Measurements from ENCODE around the gene ECPAS. TPM values are rescaled to one million over a fixed set of nuclear protein-coding genes. Genes with fewer than 3 reads are reported as not detected.
"Not testable (repeated sequence)": the region's sequence is repeated elsewhere in the genome, so short reads cannot be mapped to it uniquely, and the experiment has no call there.

The ECPAS gene
- total RNA-seq, 1 donor from 2014 or later = 140 TPM

DNA sequence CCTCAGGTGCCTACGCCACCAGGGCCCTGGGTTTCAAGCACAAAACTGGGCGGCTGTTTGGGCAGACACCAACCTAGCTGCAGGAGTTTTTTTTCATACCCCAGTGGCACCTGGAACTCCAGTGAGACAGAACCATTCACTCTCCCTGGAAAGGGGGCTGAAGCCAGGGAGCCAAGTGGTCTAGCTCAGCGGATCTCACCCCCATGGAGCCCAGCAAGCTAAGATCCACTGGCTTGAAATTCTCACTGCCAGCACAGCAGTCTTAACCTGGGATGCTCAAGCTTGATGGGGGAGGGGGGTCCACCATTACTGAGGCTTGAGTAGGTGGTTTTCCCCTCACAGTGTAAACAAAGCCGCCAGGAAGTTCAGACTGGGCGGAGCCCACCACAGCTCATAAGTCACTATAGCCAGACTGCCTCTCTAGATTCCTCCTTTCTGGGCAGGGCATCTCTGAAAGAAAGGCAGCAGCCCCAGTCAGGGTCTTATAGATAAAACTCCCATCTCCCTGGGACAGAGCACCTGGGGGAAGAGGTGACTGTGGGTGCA, 149.8 kb downstream of the ECPAS start:
- DNase-seq = not testable (repeated sequence)

DNA sequence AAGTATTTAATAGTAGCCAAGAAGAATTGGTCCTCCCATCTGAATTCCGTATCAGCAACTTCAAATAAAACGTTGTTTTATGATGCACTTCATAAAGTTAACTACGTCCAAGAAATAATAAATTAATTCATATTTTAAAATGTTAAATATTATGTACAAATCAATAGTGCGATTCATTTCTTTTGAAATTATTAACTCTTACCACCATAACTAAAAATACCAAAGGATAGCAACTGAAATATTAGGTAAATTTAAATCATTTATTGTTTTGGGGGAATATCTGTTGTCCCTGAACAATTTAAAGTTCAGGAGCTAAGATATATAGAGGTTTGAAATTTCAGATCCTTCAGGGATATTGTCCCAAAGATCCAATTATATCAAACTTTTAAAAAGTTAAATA, 154.1 kb downstream of the ECPAS start, which contains the start of gene OR2K2:
Gene OR2K2, minus strand, starts transcription at position 101 of the 400 bp plus-strand sequence. CDS start 1,791 bp downstream, outside the sequence.
- DNase-seq = no peak

DNA sequence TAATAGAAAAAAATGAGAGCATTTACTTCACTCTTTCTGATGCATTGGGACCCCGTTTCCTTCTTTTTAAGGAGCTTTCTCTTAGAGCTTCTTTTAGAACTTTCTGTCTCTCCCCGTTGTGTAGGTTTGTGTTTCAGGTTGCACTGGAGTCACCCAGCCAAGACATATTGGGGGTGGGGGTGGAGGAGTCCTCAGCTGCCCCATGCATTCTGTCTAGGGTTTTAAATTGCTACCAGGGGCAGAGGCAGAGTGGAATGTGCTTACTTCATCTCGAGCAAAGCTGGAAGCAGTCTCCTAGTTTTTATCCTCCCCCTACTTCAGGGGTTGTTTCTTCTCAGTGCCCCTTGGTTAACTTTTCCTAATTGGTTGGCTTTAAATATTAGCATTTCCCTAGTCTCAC, 163.6 kb downstream of the ECPAS start:
- no peak for DNase-seq

DNA sequence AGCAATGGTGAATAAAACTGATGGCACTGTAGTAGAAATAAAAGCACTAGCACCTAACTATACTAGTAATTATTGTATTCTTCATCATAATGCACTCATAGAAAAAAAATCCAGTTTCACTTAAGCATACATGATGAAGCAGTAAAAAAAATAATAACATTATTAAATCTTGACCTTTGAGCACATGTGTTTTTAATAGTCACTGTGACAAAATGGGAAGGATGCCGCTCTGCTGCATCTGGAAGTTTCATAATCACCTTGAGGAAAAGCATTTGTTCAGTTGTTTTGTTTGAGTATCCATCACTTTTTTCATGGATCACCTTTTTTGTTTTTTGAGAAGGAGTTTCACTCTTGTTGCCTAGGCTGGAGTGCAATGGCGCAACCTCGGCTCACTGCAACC, 167.4 kb downstream of the ECPAS start:
- no peak for DNase-seq

Small RNA genes lying within 50 kb of the gene (small RNA-seq; reads per million reads assigned to genes)
- not detected for gene RNA5SP294 (ENCODE audit: low replicate concordance)

Other genes starting within 250 kb of the ECPAS start
- gene OR2K2, start 154.2 kb downstream of the ECPAS start, total RNA-seq = not detected
- gene ZNF483, start 40.8 kb upstream of the ECPAS start, total RNA-seq = 9.3 TPM
- 81.2 TPM for gene PTGR1, start 115.3 kb upstream of the ECPAS start, total RNA-seq
- 10.9 TPM for gene DNAJC25, start 147.0 kb upstream of the ECPAS start, total RNA-seq
- 54.4 TPM for gene GNG10, start 177.2 kb upstream of the ECPAS start, total RNA-seq

All from tongue (tissue), 3 donors.